ENCODE data around the gene NPIPB12.
"Not testable (repeated sequence)": the region's sequence is repeated elsewhere in the genome, so short reads cannot be mapped to it uniquely, and the experiment has no call there.

Gene NPIPB12

GRCh38 chr16:29506308-29506707 lies at the start of gene NPIPB12:
NPIPB12 (minus strand) TSS chr16:29506408.
- not testable (repeated sequence) for DNase-seq

GRCh38 chr16:29521520-29521919 lies 15.3 kb upstream of the NPIPB12 start:
- not testable (repeated sequence) for DNase-seq

GRCh38 chr16:29482276-29482675 lies 23.9 kb downstream of the NPIPB12 start:
- DNase-seq = not testable (repeated sequence)

GRCh38 chr16:29472065-29472464 lies 34.1 kb downstream of the NPIPB12 start:
- not testable (repeated sequence) for DNase-seq

- peak; percentile 23 for DNase-seq
Observed at GRCh38 chr16:29469660-29470059, 36.5 kb downstream of the NPIPB12 start.

DNA sequence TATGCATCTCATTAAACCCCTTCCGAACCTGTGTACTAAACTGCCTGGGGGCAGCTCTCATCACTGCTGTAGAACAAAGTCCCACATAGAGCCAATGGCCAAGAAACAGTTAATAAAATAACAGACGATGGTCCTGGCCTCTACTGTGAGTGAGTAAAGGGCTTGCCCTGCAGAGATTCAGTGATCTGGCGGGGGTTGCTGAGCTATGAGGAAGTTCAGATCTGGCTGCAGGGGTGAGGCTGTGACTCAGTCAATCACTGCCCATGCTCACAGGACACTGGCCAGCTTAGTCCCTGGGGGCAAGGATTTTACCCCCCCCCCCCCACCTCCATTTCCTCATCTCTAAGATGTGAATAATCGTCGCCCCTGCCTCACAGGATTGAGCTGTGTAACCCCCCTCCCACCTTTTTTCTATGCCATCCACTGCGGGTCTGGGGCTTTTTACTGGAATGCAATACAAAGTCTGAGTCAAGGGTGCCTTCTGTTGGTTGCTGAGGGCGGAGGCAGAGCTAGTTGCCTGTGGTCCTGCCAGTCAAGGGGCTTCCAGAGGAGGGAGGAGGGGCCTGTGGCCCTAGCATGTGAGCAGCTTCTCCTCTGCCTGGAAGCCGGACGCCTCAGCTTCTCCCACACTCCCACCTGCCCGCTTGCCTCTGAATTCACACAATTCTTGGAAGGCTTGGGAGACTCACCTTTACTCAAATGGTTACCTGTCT lies 38.4 kb downstream of the NPIPB12 start:
- DNase-seq = not testable (repeated sequence)

- DNase-seq = not testable (repeated sequence)
Observed at GRCh38 chr16:29466904-29467303, 39.3 kb downstream of the NPIPB12 start.

GRCh38 chr16:29465985-29466824 lies 40.0 kb downstream of the NPIPB12 start:
- DNase-seq = not testable (repeated sequence)

DNA sequence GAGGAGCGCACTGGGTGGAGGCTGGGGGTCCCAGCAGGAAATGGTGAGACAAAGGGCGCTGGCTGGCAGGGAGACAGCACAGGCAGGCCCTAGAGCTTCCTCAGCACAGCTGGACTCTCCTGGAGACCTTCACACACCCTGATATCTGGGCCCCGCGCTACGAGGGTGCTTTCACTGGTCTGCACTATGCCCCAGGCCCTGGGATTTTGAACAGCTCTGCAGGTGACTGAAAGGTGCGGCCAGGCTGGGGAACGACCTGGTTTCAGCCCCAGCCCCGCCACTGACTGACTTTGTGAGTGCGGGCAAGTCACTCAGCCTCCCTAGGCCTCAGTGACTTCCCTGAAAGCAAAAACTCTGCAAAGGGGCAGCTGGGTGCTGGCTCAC lies 45.6 kb downstream of the NPIPB12 start:
- DNase-seq = not testable (repeated sequence)

DNA sequence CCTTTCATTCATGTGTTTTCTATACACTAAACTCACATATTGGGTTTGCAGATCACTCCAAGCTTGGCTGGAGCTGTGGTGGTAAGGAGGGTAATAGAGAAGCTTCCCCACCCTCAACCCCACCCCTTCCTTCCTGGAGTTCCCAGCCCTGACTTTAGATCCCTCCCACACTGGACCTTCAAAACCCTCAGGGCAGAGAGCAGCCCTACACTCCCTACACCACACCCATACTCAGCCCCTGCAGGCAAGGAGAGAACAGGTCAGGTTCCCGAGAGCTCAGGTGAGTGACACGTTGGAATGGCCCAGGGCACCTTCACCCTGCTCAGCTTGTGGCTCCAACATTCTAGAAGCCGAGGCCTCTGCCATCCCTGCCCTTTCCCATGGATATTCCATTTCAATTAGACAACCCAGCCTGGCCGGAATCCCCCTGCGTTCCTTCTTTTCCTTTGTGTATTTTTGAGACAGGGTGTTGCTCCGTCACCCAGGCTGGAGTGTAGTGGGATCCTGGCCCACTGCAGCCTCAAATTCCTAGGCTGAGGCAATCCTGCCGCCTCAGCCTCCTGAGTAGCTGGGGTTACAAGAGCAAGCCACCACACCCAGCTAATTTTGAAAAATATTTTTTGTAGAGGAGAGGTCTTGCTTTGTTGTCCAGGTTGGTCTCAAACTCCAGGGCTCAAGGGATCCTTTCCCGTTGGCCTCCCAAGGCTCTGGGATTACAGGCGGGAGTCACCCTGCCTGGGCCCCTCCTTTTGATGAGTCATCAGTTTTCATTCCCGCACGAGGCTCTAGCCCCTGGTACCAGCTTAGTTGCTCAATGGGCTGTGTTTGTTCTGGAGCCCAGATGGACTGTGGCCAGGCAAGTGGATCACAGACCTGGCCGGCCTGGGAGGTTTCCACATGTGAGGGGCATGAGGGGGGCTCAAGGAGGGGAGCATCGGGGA lies 46.2 kb downstream of the NPIPB12 start, which contains the start of gene SULT1A4:
Gene SULT1A4, plus strand, starts transcription at position 208 of the 941 bp plus-strand sequence. CDS start 1,473 bp downstream, outside the sequence.
- not testable (repeated sequence) for DNase-seq

- DNase-seq = not testable (repeated sequence)
Observed at GRCh38 chr16:29457660-29458059, 48.5 kb downstream of the NPIPB12 start.

GRCh38 chr16:29454828-29455227 lies 51.4 kb downstream of the NPIPB12 start:
- not testable (repeated sequence) for DNase-seq

DNA sequence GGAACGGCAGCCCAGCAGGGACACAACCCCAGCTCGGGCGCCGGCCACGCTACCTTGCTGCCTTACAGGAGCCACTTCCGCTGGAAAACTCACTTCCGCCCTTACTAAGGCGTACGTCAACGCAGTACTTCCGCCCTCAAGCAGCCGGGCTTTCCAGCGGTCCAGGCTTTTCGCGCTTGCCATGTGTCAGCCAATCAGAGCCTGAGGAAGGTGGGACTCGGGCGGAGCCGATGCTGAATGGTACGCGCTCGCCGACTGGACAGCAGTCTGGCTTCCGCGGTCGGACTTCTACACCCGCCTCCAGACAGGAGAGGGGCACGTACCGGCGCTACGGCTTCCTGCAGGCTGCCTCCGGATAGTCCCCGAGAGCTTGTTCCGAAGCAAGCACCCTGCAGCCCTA lies 51.9 kb downstream of the NPIPB12 start, which contains the start of the genes BOLA2 and SLX1B:
Gene BOLA2, minus strand, starts transcription at position 83 of the 400 bp plus-strand sequence. CDS start 98 bp downstream, outside the sequence.
Gene SLX1B, plus strand, starts transcription at position 265 of the 400 bp plus-strand sequence.
- DNase-seq = not testable (repeated sequence)

DNA sequence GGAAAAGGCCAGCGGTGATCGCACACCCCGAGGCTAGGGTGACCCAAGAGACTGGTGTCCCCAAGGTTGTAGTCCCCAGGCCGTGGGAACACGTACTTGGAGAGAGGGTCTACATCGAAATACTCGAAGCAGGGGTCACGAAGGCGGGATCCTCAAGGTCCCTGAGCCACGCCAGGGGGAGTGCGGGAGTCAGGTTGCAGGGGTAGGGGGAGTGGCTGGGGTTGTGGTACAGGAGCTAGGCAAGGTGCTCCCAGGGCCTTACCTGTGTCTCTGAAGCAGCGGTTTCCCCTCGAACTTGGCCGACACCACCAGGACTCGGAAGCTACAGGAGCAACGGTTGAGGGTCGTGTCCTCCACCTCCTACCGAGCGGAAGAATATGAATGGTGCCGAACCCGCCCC lies 52.5 kb downstream of the NPIPB12 start:
- DNase-seq = not testable (repeated sequence)
